ENCODE data around the gene AIM2.

GRCh38 chr1:159051436-159051835, 25.1 kb downstream of the AIM2 start:
- TF ChIP-seq YY1 (IDR thresholded peaks at IDR 0.05; ENCODE audit: insufficient read depth, insufficient read length) (no peak), SUZ12 (IDR thresholded peaks at IDR 0.05; ENCODE audit: extremely low read depth, insufficient read depth, insufficient read length) (no peak), ZNF274 (IDR thresholded peaks at IDR 0.05; ENCODE audit: low read depth, low read length) (no peak)

Measured in NT2/D1 (cell line).